HK-2 (cell line): ENCODE results near the gene COA8.

ENCODE experiments used
- DNase-seq: peaks from one replicate; pipeline ENCODE4 v3.0.0-alpha.2; 2018; ENCODE audit not compliant: unreplicated experiment

Gene COA8

DNA sequence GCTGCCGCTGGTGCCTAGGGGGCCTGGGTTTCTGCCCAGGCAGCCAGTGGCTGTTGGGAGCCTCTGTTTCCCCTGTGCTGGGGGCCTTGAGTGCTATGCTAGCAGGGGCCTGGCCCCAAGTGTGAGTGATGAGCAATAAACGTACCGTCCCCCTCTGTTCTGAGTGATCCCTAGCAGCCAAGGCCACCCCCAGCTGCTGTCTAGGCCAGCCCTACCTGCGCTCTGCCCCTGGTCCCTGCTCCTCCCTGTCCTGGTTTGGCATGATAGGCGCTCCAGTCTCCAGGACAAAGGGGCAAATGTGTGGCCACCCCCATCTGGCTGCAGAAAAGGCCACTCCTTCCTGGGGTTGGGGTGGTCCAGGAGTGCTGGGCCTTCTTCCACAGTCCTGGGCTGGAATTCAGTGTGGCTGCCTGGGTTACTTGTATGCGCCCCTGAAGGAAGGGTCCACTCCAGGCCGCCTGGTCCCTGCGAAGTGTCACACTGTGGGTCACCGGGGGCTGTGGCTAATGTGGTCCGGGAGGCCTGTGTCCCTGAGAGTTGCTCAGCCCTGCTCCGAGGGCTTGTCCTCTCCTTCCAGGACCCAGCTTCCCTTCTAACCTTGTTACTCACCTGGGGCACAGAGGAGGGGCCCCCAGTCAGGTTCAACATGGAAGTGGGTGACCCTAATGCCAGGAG, 26.7 kb upstream of the COA8 start:
- DNase-seq, result no peak

DNA sequence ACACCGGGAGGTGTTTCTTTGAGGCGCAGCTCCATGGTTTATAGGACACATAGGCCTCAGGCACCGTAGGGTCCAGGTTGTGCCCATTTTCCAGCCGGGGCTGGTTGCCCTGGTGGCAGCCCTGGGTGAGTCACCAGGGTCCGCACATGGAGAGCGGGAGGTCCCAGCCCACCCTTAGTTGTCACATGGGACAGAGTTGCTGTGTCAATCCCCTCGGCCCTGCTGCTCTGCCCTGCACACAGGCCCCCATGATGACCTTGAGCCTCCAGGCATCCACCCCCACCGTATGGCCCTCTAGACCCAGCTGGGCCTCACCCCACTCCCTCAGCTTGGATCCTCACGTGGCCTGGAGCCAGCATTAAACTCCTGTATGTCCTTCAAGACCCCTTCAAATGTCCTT, 26.1 kb upstream of the COA8 start:
- DNase-seq, result no peak

DNA sequence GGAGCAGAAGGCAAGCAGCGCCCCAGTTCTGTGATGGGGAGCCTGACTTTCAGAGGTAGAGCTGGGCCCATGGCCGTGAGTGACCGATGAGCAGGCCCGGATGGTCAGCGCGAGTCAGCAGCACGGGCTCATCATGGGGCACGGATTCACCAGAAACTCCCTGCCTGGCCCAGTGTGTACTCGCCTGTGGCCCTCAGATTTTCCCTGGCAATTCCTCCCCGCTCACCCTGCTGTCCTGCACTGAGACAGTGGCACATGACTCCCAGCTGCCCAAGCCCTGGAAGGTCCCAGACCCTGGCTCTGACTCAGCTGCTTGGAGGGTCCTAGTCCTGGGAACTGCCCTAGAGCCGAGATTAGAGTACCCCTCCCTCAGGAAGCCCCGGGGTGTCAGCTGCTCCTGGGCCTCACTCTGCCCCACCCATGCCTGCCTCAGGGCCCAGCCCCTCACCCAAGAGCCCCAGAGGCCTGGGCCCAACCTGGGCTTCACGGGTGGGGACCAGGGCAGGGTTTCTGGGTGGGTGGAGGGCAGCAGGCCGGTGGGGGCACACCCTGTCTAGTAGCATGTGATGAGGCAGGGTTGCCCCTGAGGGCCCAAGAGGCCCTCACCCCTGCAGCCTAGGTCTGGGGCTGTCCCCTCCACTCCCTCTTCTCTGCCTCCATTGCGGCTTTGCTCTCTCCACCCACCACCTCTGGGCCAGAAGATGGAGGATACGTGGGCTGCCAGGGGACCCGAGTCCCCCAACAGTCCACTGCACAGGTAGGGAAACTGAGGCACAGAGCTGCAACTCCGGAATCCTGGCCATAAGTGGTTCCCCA, 25.4 kb upstream of the COA8 start:
- no peak for DNase-seq

DNA sequence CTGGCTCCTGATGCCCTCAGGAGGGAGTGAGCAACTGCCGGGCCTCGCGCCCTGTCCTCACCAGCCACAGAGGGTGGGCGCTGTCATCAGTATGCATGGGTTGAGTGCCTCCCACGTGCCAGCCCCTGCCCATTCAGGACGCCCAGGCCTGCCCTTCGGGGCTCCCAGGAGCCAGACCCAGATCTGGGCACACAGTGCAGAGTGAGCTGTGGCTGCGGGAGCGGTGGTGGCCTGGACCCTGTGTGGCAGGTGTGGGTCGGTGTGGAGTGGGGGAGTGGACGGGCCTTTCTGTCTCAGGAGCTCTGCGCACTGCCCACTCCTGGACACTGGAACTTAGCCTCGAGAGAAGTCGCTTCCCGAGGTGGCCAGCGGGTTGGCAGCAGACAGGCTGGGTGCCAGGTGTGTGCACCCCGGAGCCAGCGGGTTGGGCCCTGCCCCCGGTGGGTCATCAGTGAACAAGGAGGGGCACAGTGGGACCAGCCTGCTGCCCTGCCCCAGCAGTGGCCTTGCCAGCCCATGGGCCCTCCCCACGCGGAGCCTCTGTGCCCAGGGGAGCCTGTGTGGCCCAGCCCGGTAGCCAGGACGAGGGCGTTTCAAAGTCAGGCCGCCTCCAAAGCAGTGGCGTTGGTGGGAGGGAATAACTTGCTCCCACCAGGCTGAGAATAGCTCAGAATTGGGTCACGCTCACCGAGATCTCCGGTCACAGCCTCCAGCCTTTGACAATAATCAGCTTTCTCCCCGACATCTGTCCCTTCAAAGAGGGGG, 24.3 kb upstream of the COA8 start:
- DNase-seq, result no peak

DNA sequence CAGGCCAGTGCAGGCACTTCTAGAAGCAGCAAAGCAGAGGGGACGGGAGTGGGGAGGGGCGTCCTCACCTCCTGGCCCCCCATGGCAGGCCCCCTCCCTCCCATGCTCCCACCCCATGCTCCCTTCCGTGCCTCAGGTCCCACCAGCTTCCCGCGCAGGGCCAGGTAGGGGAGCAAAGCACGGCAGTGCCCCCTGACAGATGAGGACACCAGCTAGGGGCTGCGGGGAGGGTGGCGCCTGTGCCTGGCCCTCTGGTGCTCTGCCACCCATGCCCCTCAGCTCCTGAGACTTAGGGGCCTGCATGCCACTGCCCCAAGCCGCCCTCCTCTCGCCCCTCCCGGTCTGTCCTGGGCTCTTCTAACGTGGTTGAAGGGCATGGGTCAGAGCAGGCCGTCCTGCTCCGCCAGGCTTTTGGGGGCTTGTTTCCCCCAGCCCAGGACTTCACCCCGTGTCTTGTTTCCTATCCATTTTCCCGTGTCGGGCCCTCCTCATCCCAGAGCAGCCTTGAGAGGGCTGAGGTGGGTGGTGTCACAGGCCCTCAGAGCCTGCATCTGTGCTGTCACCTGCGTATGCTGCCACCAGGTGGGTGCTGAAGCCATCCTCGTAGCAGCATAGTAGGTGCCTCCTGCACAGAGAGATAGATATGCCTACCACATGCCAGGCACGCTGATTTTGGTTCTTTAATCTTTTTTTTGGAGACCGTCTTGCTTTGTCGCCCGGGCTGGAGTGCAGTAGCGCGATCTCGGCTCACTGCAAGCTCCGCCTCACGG, 23.5 kb upstream of the COA8 start:
- no peak for DNase-seq

DNA sequence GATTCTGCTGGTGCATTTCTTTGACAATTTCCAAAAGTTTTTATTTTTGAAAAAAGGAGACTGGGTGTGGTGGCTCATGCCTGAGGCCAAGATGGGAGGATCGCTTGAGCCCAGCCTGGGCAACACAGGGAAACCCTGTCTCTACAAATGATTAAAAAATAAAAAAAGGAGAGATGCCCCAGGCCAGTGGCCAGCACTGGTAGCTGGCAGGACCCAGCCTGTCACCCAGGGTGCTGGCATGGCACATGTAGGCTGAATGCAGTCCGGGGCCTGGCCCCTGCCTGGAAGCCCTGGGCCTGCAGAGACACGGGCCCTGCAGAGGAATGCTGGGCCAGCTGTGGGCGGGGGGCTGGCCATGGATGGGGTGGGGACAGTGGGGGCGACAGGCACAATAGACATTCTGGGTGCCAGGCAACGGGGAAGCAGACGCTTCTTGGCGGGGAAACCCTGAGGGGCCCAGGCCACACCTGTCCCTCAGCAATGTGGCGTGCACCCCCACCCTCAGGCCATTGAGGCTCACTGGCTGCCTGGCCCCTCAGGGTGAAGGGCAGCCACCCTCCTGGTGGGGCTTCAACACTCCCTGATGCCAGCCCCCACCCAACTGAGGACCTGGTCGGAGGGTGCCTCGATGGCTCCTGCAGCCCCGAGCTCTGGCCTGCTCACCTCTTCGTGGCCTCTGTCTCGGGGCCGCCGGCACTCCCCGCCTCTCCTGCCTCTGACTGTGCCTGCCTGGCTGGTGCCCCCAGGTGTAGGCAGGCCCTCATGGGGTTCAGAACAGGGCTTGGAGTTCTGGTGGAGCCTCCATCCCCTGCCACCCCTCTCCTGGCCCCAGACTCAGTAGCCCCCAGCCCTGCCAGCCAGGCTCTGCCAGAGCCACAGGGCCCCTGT, 21.7 kb upstream of the COA8 start:
- DNase-seq, result no peak

DNA sequence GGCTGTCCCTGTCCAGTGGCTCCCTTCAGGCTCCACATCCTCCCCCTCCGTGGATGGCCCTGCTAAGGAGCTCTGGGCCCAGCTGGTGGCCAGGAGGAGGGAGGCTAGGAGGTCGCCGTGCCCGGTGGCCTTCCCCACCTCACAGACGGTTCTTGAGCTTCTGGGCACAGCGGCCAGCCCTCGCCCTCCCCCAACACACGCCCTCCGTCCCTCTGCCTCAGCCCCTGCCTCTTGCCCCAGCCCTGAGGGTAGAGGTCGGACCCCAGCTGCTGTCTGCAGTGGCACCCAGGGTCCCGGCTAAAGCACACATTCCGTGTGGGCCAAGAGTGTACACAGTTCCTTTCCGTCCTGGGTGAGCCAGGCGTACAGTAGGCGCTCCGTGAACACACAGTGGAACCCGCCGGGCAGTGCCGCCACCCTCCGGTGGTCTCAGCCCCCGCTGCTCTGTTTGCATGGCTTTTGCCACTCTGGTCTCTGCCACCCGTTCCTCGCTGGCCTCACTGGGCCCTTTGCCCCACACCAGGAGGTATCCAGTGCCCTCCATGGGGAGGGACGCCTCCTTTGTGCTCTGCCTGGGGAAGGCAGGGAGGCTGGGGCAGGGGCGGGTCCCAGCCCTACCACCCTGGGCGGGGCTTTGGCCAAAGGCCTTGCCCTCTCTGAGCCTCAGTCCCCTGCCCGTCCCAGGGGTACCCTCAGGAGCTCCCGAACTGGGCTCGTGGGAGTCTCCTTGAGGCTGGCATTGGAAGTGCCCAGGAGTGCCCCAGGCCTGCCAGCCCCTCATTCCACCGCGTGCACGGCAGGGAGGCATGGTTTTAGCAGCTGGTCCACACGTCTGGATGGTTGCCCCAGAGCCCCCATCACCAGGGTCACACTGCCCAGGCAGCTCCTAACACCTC, 20.8 kb upstream of the COA8 start:
- no peak for DNase-seq

DNA sequence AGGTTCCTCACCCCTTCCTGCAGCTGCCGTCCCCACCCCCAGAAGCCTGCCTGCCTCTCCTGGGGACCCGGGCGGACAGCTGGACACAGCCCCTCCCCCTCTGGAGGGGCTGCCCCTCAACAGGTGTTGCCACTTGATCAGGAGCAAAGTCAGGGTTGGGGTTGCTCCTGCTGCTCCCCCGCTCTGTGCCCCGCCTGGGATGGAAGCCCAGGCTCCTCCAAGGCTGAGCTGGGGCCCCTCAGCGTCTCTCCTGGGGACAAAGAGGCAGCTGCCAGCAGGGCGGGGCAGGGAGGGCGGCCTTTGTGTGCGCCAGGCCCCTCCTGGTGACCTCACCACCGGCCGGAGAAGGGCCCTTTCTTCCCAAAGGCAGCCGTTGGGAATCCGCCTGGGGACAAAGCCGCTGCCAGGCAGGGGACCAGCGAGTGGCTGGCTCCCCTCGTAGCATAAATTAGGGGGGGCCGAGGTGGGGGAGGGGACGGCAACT, 20.1 kb upstream of the COA8 start:
- DNase-seq, result no peak

DNA sequence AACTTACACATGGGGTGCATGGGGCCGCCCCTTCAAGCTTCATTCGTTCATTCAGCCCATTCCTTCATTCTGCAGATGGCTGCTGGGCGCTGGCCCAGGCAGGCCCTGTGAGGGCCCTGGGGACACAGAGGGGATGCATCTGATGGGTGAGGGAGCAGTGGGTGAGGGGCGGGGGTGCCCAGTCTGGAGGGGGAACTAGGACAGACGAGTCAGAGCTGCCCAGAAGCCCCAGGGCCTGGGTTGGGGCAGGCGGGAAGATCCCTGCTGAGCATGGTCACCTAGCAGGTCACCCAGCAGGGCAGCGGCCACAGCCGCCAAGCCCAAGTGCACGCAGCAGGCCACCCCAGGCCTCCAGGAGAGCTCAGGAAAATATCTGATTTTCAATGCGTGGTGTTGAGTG, 19.6 kb upstream of the COA8 start:
- no peak for DNase-seq

DNA sequence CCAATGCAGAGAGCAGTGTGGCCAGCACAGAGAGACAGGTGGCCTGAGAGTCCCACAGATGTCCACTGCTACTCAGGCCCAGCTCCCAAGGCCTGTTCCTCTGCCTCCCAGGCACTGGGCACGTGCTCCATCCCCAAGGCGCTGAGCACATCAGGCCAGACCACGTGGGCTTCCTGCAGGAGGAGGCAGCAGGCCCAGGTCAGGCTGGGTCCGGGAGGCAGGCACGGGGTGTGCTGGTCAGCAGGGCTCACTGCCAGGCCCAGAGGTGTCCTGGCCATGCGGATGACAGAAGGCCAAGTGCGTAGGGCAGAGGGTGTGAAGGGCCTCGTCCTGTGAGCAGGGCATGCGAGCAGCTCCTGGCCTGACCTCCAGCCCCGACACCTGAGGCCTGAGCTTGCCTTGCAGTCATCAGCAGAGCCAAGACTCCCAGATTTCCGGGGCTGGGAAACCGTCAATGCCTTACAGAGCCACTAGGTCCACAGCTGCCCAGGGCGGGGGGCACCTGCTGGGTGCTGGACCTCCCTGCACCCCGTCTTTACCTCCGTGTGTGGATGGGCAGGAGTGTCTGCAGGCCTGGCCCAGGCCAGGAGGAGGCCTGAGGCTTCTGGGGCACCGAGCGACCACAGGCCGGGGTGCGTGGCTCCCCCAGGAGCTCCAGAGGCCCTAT, 18.9 kb upstream of the COA8 start:
- DNase-seq, result no peak

DNA sequence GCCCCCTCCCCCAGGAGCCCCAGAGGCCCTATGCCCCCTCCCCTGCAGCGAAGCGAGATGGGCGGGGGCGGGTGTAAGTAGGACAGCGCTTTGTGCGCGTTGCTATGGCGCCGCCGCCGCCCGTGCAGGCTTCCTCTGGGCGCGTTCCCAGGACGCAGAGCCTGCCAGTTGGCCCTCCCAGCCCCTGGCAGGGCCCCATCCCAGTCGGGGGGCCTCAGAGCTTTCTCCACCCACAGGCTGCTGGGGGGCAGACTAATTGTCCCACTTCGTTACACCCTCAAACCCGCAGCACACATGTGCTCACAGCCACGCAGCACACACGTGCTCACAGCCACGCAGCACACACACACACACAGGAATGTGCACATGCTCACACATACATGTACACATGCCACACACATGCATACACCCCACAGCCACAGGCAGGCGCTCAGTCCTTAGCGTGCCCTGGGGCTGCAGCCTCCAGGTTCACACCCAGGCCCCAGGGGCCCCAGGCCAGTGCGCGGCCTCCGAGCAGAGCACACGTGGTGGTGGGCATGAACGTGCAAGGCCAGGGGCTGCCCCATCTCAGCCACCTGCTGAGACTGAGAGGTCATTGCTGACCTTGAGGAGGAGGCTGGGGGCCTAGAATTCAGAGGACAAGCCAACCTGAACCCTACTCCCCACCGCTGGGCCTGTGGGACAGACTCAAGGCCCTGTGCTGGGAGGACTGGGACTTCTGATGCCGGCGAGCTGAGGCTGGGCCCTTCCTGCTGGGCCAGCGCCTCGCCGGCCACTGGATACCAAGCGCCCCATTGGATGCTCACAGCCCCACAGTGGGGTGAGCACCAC, 18.2 kb upstream of the COA8 start:
- no peak for DNase-seq

DNA sequence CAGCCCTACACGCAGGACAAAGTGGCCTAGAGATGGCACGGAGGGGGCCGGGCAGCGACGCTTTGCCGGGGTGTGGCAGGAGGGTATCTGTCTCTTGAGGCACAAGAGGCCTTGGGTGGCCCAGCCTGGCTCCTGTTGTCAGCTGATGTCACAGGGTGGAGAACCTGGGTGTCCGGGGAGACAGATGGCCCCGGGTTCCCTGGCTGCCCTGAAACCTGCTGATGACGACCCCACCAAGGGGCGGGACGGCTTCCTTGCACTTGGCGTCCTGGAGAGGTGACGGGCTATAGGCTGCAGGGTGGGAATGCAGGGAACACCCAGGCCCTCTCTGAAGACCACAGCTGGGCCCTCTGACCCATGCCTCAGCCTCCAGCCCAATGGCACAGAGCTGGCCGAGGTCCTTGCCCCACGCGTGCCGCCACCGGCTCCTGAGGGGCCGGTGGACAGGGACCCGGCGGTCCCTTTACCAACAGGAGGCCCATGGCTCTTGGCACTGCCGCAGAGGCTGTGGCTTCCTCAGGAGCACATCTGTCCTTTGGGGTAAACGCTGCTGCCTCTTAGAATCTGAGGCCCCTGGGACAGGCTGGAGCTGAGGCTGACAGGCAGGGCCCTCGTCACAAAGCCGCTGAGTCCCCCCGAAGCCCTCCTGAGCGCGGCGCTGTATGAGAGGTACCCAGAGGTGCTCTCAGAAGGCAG, 17.4 kb upstream of the COA8 start:
- no peak for DNase-seq

DNA sequence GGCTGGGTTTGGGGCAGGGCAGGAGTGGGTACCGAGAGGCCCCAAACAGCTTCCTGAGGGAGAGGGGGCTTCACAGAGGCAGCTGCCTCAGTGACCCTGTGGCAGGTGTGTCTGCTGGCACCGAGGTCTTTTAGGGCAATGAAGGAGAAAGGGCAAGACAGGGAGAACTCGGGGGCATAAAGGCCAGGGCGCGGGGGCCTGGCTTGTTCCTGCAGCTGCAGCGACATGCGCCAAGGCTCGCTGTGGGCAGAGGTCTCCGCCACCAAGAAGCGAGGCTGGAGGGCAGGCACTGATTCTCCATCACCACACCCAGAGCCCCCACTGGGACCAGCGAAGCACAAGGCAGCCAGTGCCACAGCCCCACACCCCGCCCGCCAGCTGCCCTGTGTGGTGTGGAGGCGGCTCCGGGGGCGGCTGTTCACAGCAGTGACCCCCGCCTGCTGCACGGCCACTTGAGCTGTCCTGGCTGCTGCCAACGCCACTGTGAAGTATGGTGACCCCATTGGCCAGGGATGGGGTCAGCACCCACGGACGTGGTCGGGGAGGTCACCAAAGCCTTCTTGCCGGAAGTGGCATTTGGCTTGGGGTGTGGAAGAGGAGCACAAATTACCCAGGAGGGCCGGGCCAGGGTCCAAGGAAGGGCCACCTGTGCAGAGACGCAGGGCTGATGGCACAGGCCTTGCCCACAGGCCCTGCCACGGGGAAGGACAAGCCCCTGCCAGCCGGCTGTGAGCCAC, 16.7 kb upstream of the COA8 start:
- no peak for DNase-seq

DNA sequence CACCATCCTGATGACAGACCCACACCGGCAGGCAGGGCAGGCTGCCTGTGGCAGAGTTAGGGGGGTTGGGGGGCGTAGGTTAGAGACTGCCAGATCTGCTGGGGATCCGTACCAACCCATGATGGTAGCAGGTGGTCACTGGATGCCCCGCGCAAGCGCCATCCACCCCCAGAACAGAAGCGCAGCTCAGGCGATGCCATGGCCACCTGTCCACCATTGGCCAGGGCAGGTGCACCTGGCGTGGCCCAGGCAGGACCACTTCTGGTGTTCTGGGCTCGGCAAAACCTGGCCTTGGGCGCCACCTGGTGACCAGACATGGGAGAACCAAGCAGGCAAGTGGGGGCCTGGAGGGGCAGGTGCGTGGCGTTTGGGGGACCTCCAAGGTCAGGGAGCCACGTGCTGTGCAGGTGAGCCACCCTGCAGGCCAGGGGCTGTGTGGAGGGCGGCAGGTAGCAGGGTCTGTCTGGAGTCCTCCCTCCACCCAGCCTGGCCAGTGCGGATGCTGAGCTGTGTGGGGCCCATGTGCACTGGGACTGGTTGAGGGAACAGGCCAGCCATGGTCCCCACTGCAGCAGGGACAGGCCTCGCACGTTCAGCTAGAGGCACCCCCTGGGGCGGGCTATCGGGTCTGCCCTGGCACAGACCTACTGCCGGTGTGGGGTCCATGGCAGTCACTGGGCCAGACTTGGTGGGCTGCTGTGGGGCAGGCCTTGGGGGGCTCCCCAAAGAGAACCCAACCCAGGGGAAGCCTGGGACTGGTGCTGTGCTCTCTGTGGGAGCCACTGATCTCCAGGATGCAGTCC, 15.9 kb upstream of the COA8 start:
- peak; percentile 78 for DNase-seq

DNA sequence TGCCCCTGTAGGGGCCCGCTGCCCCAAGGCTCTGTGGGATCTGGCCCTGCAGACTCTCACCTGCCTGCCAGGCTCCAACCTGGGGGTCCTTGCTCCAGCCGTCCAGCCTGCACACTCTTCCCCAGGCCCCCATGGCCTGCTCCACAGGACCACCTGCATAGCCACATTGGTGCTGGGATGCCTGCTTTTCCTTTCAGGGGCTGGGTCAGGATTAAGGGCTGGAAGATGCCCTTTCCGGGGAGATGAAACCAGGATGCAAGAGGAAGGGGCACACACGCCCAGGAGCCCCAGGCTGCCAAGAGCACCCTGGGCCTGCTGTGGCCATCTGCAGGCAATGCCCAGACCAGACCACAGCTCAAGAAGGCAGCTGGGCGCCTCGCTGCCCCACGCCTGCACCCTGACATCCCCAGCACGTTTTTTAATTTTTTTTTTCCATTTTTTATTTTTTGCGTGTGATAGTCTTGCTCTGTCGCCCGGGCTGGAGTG, 15.3 kb upstream of the COA8 start:
- DNase-seq, result no peak

DNA sequence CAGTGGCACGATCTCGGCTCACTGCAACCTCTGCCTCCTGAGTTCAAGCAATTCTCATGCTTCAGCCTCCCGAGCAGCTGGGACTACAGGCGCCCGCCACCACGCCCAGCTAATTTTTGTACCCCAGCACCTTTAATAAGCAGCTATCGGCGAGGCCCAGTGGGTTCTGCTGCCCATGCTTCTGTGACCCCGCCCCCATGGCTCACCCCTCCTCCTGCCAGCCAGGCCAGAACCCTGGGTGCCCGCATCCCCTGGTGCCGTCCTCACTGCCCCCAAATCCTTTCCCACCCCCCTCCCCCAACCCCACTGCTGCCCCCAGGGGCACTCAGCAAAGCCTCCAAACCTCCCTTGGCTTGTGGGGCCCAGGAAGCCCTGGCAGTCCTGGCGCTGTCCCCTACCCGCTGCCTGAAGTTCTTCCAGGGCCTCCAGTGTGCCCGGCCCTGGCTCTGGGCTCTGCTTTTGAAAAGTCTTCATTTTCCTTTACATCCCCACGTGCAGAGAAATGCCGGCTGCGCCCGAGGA, 14.8 kb upstream of the COA8 start:
- no peak for DNase-seq
